Uterus (tissue), 2 donors: ENCODE measurements around the gene SCG5.

Experiments
- CTCF ChIP-seq, 4 experiments: fragments of 200-600 bp in 2 of 4; fragments of 450-650 bp in 2 of 4; sonication (generic) in 2 of 4; IDR thresholded peaks; one replicate each; pipeline ENCODE4 v1.5.1; 2016 to 2019; ENCODE audit warnings: antibody characterized with exemption in 4 of 4, mild to moderate bottlenecking in 2 of 4, moderate library complexity in 1 of 4
- POLR2A ChIP-seq, 2 donors: fragments of 450-650 bp; IDR thresholded peaks; one replicate each; pipeline ENCODE4 v1.6.1; 2016; ENCODE audit warnings: antibody characterized with exemption in 2 of 2, mild to moderate bottlenecking in 1 of 2, moderate library complexity in 1 of 2

DNA sequence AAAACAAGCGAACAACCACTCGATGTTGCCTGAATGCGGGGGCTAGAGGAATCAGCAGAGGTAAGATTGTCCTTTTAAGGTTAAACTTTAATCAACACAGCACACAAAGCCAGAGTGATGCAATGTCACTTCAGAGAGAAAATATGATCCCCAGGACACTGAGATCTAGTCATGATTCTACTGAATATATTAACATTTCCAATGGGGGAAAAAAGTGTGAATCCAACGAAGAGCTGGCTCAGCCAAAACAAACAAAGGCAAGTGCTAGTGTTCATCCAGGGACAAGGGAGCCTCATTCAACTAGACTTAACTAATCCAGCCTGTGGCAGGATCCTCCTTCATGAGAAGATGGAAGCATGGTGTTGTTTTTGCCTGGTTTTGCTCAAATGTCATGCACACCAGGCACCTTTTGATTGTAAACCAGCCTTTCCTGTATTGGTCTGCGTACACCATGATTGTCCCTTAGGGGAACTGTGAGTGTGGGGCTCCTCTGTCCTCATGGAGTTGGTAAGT lies 35.8 kb downstream of the SCG5 start:
- TF ChIP-seq CTCF (IDR thresholded peaks at IDR 0.05) (no peak), POLR2A (IDR thresholded peaks at IDR 0.05) (no peak)
